Epithelial cell of esophagus (primary cell): ENCODE results near the gene PAX5.

ENCODE experiments used
- DNase-seq: peaks from one replicate; pipeline ENCODE4 v3.0.0; 2010; ENCODE audit warnings: low read depth
- H3K4me3 ChIP-seq: 2 replicates; pipeline ENCODE4 v1.5.1; 2011; ENCODE audit warnings: mild to moderate bottlenecking, low read length, control low read depth
- TF ChIP-seq, protein P1 (sequence below): IDR thresholded peaks from 2 replicates; pipeline ENCODE4 v1.5.1; 2011; ENCODE audit warnings: low read depth, mild to moderate bottlenecking, low read length, control low read depth, inconsistent platforms; ENCODE audit not compliant: insufficient read depth; ENCODE audit errors: missing control alignments

PAX5 gene

DNA sequence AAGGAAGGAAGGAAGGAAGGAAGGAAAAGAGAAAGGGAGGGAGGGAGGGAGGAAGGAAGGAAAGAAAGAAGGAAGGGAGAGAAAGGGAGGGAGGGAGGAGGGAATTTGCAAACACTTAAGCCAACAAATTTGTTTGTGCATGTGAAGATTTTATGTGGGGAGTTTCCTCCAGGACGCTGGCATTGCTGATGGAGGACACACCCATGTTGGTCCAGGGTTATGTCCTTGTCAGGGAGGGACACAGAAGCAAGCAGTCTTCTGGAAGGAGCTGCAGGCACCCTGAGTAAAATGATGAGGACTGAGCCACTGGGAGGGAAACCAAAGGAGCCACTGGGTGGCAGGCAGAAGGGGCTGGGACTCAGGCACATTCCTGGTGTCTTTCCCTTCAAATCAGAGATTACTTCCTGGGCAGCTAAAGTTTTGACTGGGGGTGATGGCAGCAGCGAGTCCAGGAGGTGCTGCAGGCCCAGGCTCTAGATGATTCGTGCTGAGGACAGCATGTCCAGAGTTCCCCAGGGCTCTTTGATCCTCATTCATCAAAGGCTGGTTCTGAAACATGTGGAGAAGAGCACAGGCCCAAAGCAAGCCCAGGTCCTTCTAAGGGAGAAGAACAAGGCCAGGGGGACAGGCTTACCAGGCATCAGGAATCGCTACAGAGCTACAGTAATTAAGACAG, 109.2 kb downstream of the PAX5 start:
- TF ChIP-seq, protein P1, sequence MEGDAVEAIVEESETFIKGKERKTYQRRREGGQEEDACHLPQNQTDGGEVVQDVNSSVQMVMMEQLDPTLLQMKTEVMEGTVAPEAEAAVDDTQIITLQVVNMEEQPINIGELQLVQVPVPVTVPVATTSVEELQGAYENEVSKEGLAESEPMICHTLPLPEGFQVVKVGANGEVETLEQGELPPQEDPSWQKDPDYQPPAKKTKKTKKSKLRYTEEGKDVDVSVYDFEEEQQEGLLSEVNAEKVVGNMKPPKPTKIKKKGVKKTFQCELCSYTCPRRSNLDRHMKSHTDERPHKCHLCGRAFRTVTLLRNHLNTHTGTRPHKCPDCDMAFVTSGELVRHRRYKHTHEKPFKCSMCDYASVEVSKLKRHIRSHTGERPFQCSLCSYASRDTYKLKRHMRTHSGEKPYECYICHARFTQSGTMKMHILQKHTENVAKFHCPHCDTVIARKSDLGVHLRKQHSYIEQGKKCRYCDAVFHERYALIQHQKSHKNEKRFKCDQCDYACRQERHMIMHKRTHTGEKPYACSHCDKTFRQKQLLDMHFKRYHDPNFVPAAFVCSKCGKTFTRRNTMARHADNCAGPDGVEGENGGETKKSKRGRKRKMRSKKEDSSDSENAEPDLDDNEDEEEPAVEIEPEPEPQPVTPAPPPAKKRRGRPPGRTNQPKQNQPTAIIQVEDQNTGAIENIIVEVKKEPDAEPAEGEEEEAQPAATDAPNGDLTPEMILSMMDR, result no peak
- H3K4me3 ChIP-seq, result no peak overlapping the region
- DNase-seq, result no peak

DNA sequence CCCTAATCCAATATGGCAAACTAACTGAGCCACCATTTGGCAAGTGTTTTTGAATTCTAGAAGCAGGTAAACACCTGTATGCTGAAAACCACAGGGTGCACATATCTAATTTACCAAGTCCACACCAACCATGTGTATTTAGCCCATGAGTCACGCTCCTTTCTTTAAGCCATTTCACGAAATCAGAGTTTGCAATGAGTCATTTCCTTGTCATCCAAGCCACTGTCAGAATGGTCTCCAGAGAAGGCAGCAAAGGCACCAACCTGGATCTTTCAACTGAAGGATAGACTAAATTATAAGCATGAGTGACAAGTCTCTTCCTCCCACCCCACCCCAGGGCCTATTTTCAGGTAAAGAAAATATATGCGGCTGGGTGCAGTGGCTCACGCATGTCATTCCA, 110.0 kb downstream of the PAX5 start:
- TF ChIP-seq, protein P1, result no peak
- DNase-seq, result peak; percentile 93
- H3K4me3 ChIP-seq, result no peak overlapping the region

DNA sequence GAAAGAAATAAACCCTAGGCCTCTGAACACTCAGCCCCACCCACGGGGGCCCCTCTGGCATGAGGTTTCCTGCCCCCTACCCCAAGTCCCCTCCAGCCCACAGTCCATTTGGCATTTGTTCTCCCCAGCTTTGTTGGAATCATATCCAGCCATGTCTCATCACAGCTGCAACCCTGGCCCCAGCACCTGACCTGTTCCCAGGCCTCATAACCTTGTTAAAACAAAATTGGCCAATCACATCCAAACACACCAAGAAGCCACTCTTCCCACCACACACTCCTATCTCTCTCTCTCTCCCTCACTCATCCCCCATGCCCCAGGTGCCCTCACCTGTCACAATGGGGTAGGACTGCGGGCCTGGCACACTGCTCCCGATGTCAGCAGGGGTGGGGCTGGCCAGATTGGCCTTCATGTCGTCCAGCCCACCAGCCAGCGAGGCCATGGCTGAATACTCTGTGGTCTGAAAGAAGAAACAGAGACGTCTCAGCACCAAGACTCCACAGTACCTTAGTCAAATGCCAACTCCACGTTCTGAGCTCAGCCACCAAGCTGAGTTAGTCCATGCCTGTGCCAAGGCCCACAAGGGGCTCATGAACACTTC, 110.9 kb downstream of the PAX5 start:
- TF ChIP-seq, protein P1, result no peak
- H3K4me3 ChIP-seq, result no peak overlapping the region
- DNase-seq, result no peak

DNA sequence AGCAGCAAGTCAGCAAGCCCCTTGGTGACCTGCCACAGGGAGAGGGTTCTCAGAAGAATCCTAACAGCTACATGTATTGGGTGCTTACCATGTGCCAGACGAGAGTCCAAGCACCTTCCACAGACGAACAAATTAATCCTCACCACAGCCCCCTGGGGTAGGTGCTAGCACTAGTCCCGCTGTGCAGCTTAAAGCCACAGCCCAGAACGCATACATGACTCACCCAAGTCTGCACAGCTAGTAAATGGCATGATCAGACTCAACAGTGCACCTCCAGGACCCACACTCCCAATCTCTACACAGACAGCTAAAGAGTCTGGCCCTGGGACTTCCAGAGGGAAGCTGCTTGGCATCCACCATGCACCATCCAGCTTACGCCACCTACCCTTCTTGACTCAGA, 111.5 kb downstream of the PAX5 start:
- H3K4me3 ChIP-seq, result no peak overlapping the region
- TF ChIP-seq, protein P1, result no peak
- peak; percentile 62 for DNase-seq

DNA sequence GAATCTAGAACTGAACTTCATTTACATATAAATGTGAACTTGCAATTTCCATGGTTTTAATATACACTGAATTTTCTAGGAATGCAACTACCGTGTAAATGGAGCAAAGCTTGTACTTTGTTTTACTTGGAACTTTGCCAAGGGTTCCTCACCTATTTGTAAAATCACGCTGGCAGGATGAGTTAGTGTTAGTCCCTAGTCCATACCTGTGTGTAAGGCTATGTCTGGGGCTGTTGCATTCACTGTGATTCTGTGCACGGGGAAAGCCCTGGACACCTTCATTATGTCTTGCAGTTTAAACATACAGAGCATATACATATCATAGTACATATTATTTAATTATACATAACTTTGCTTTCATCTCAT, 119.9 kb downstream of the PAX5 start:
- peak; percentile 37 for DNase-seq
- TF ChIP-seq, protein P1, result no peak
- H3K4me3 ChIP-seq, result no peak overlapping the region

DNA sequence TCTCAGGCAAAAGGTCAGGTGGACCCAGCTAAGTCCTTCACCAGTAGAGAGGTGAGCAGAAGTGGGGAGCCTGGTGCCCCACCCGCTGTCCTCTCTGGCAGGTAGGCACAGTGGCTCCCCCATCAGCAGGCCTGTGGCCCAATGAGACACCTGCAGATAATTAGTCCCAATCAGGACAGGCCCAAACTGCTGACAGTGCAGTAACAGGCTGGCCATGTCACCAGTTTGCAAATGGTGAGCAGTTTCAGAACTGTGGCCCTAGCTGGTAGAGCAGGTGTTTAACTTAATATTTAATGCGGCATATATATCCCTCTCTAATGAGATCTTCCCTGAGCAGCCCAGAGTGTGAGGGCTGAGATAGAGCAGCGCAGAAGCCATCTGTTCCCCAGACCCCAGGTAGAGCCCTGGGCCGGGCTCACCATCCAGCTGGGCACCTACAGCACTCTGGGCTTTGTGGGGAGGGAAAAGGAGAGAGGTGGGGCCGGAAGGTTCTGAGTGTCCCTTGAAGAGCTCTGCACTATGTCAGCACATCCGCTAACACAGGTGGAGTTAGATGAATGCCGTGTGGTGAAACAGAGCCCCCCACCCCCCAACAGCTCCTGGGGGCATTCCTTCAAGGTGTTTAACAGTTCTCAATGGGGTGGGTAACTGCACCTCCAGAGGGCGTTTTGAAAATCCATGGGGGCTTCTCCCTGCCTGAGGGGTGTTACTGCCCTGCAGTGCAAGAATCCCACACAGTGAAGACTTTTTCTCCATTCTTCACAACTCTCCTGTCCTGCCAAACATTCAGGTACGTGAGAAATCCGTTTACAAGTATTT, 120.5 kb downstream of the PAX5 start:
- no peak overlapping the region for H3K4me3 ChIP-seq
- DNase-seq, result no peak
- TF ChIP-seq, protein P1, result no peak
